Smooth muscle cell (in vitro differentiated cells): ENCODE data around the gene NKIRAS1. TPM values are rescaled to one million over a fixed set of nuclear protein-coding genes. Genes with fewer than 3 reads are reported as not detected.

Source experiments
- DNase-seq: peaks from one replicate; lab custom pipeline; 2025; ENCODE audit not compliant: unreplicated experiment; lab: John Stamatoyannopoulos, UW
- H2AFZ ChIP-seq: fragments of 200-600 bp; sonication (generic); 2 replicates; pipeline ENCODE4 v1.6.0; 2016; ENCODE audit warnings: antibody characterized with exemption, low read depth, mild to moderate bottlenecking
- H3F3A ChIP-seq: fragments of 200-600 bp; sonication (generic); 2 replicates; pipeline ENCODE4 v1.6.0; 2017; ENCODE audit warnings: antibody characterized with exemption, low read depth
- H3K27ac ChIP-seq: fragments of 200-600 bp; sonication (generic); 2 replicates; pipeline ENCODE4 v1.5.1; 2016; ENCODE audit warnings: low read depth, mild to moderate bottlenecking
- H3K27me3 ChIP-seq: fragments of 200-600 bp; sonication (generic); 2 replicates; pipeline ENCODE4 v1.6.1; 2016; ENCODE audit warnings: low read depth, mild to moderate bottlenecking
- H3K36me3 ChIP-seq: fragments of 200-600 bp; sonication (generic); 2 replicates; pipeline ENCODE4 v1.5.1; 2016; ENCODE audit warnings: low read depth
- H3K4me1 ChIP-seq: fragments of 200-600 bp; sonication (generic); 2 replicates; pipeline ENCODE4 v1.5.1; 2016; ENCODE audit warnings: low read depth
- H3K4me2 ChIP-seq: fragments of 200-600 bp; sonication (generic); 2 replicates; pipeline ENCODE4 v1.6.0; 2016; ENCODE audit warnings: mild to moderate bottlenecking
- H3K4me3 ChIP-seq: fragments of 200-600 bp; sonication (generic); 2 replicates; pipeline ENCODE4 v1.5.1; 2016; ENCODE audit warnings: mild to moderate bottlenecking
- H3K79me2 ChIP-seq: fragments of 200-600 bp; sonication (generic); 2 replicates; pipeline ENCODE4 v1.6.0; 2016; ENCODE audit warnings: low read depth, mild to moderate bottlenecking
- H3K9ac ChIP-seq: fragments of 200-600 bp; sonication (generic); 2 replicates; pipeline ENCODE4 v1.6.0; 2016; ENCODE audit warnings: low read depth
- H3K9me3 ChIP-seq: fragments of 200-600 bp; sonication (generic); replicated peaks from 2 replicates; pipeline ENCODE4 v1.5.1; 2016; ENCODE audit warnings: low read depth
- H4K20me1 ChIP-seq: fragments of 200-600 bp; sonication (generic); 2 replicates; pipeline ENCODE4 v1.6.0; 2016; ENCODE audit warnings: low read depth
- CTCF ChIP-seq: fragments of 200-600 bp; sonication (generic); IDR thresholded peaks from 2 replicates; pipeline ENCODE4 v1.5.1; 2017; ENCODE audit warnings: borderline replicate concordance, mild to moderate bottlenecking, antibody characterized with exemption; ENCODE audit not compliant: insufficient read depth, poor library complexity, severe bottlenecking
- WGBS: methylation state at CpG from one replicate; pipeline ENCODE4 v1.1.7; 2016; ENCODE audit warnings: low lambda C conversion rate; 5-methylcytosine and 5-hydroxymethylcytosine counted together
- polyA plus RNA-seq: library from polyadenylated mRNA; unstranded; fragments of >200 nt; fragmentation: Nextera tagmentation; extraction: Ambion mirVana; gene quantifications from 2 replicates; pipeline ENCODE4 v1.2.1, GENCODE V29; 2016
- total RNA-seq: library from RNA; depleted of rRNA; stranded (reverse); fragments of >200 nt; gene quantifications from 2 replicates; pipeline ENCODE4 v1.2.3, GENCODE V29; 2014

Gene NKIRAS1
- total and polyA plus RNA-seq, 2 experiments from 2014 or later = 15.3 to 17.1 TPM

- peak overlapping the region; percentile 70 for H3K27ac ChIP-seq
- peak overlapping the region; percentile 7 for H3K9ac ChIP-seq
- H3K4me1 ChIP-seq = no peaks in the 10 kb centered on the region
- peaks cover 8% of the 10 kb centered on the region for H3F3A ChIP-seq
- peaks cover 71% of the 10 kb centered on the region for H4K20me1 ChIP-seq
- H3K79me2 ChIP-seq = peaks cover 19% of the 10 kb centered on the region
- H3K4me3 ChIP-seq = no peak overlapping the region
- no peak overlapping the region for H3K4me2 ChIP-seq
- no peak overlapping the region for H2AFZ ChIP-seq
- TF ChIP-seq CTCF = no peak
- H3K9me3 ChIP-seq = no peaks in the 10 kb centered on the region
- DNase-seq = no peak
- no peaks in the 10 kb centered on the region for H3K36me3 ChIP-seq
- no peaks in the 10 kb centered on the region for H3K27me3 ChIP-seq
- 54% methylated on average over 7 of the region's 7 CpGs for WGBS
Observed at GRCh38 chr3:23959135-23959900, 42.5 kb upstream of the NKIRAS1 start.

- Histone ChIP-seq H2AFZ (no peak overlapping the region), H3K4me2 (no peak overlapping the region), H3K27me3 (no peaks in the 10 kb centered on the region), H3K4me3 (no peak overlapping the region), H3K27ac (no peak overlapping the region), H3K9ac (no peak overlapping the region), H4K20me1 (peaks cover 74% of the 10 kb centered on the region), H3K4me1 (no peaks in the 10 kb centered on the region), H3K9me3 (no peaks in the 10 kb centered on the region), H3F3A (peaks cover 2% of the 10 kb centered on the region), H3K36me3 (no peaks in the 10 kb centered on the region), H3K79me2 (peaks cover 45% of the 10 kb centered on the region)
- WGBS = 100% methylated on average over 3 of the region's 3 CpGs
- TF ChIP-seq CTCF = no peak
- no peak for DNase-seq
Observed at GRCh38 chr3:23956701-23957100, 39.9 kb upstream of the NKIRAS1 start.

GRCh38 chr3:23954144-23954543 lies 37.4 kb upstream of the NKIRAS1 start:
- no peak for DNase-seq
- Histone ChIP-seq H3K36me3 (no peaks in the 10 kb centered on the region), H3K9me3 (no peaks in the 10 kb centered on the region), H3K9ac (no peak overlapping the region), H3K27me3 (no peaks in the 10 kb centered on the region), H3K4me2 (no peak overlapping the region), H3K4me1 (no peaks in the 10 kb centered on the region), H3K27ac (no peak overlapping the region), H3K79me2 (peaks cover 70% of the 10 kb centered on the region), H3F3A (no peaks in the 10 kb centered on the region), H3K4me3 (no peak overlapping the region), H4K20me1 (peaks cover 88% of the 10 kb centered on the region), H2AFZ (no peak overlapping the region)
- WGBS = 92% methylated on average over 5 of the region's 5 CpGs
- TF ChIP-seq CTCF = no peak

GRCh38 chr3:23953523-23953922 lies 36.7 kb upstream of the NKIRAS1 start:
- no peak for TF ChIP-seq CTCF
- 75% methylated on average over 1 of the region's 1 CpG for WGBS
- peaks cover 76% of the 10 kb centered on the region for H3K79me2 ChIP-seq

More at GRCh38 chr3:23953523-23953922, 36.7 kb upstream of the NKIRAS1 start:
- Histone ChIP-seq H3K4me2 (no peak overlapping the region), H3K9ac (no peak overlapping the region), H3K27me3 (no peaks in the 10 kb centered on the region), H3K4me3 (no peak overlapping the region), H3K27ac (no peak overlapping the region), H3K4me1 (no peaks in the 10 kb centered on the region), H3F3A (no peaks in the 10 kb centered on the region), H3K36me3 (no peaks in the 10 kb centered on the region), H2AFZ (no peak overlapping the region), H3K9me3 (no peaks in the 10 kb centered on the region), H4K20me1 (peaks cover 89% of the 10 kb centered on the region)
- no peak for DNase-seq
